ENCODE results near the gene TNS3.

DNA sequence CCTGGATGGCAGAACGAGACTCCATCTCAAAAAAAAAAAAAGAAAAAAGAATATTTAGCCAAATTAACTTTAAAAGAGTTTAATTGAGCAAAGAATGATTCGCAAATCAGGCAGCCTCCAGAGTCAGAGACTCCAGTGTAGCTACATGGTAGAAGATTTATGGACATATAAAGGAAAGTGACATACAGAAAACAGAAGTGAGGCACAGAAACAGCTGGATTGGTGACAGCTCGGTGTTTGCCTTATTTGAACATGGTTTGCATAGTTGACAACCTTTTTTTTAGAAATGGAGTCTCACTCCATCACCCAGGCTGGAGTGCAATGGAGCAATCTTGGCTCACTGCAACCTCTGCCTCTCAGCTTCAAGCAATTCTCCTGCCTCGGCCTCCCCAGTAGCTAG lies 35.2 kb upstream of the TNS3 start:
- no peak for TF ChIP-seq POLR2A (IDR thresholded peaks at IDR 0.05; ENCODE audit: low read length)
- no peak for TF ChIP-seq GATA1 (IDR thresholded peaks at IDR 0.05; ENCODE audit: low read depth, low read length)
